Nucleus accumbens (tissue), 56 donors: ENCODE measurements around the gene MEF2D.

Experiments
- DNase-seq, 56 donors: peaks; one replicate each; lab custom pipeline; 2025; lab: John Stamatoyannopoulos, UW

The MEF2D gene

GRCh38 chr1:156432669-156433018, 67.9 kb downstream of the MEF2D start:
- DNase-seq = no peak

- peak in 2 of 56 donors; percentile 23 to 30 for DNase-seq
These were observed 68.6 kb downstream of the MEF2D start for GRCh38 chr1:156431769-156432668.

- DNase-seq = peak in 1 of 56 donors; percentile 12
These were observed 69.2 kb downstream of the MEF2D start for GRCh38 chr1:156431366-156431765.

- peak in 13 of 56 donors; percentile 27 to 78 (median 55) for DNase-seq
These were observed 69.7 kb downstream of the MEF2D start for GRCh38 chr1:156430866-156431265.

GRCh38 chr1:156430303-156430702, 70.3 kb downstream of the MEF2D start:
- peak in 26 of 56 donors; percentile 32 to 83 (median 60) for DNase-seq

- DNase-seq = peak in 19 of 56 donors; percentile 20 to 69 (median 48)
These were observed 71.1 kb downstream of the MEF2D start for GRCh38 chr1:156429313-156430060.

- DNase-seq = peak in 1 of 56 donors; percentile 30
These were observed 71.8 kb downstream of the MEF2D start for GRCh38 chr1:156428746-156429288.

GRCh38 chr1:156427957-156428356, 72.6 kb downstream of the MEF2D start:
- DNase-seq = no peak

GRCh38 chr1:156425943-156426342, 74.6 kb downstream of the MEF2D start:
- DNase-seq = no peak

GRCh38 chr1:156424806-156425432, 75.7 kb downstream of the MEF2D start:
- DNase-seq = no peak

GRCh38 chr1:156423422-156424352, 76.9 kb downstream of the MEF2D start:
- peak in 1 of 56 donors; percentile 10 for DNase-seq

- peak in 2 of 56 donors; percentile 35 to 39 for DNase-seq
These were observed 77.9 kb downstream of the MEF2D start for GRCh38 chr1:156422602-156423091.

GRCh38 chr1:156421939-156422601, 78.5 kb downstream of the MEF2D start:
- DNase-seq = no peak

GRCh38 chr1:156421062-156421938, 79.3 kb downstream of the MEF2D start:
- DNase-seq = peak in 55 of 56 donors; percentile 52 to 94 (median 83)

- DNase-seq = peak in 2 of 56 donors; percentile 44 to 45
These were observed 80.1 kb downstream of the MEF2D start for GRCh38 chr1:156420205-156421061.

GRCh38 chr1:156419854-156420204, 80.7 kb downstream of the MEF2D start:
- peak in 3 of 56 donors; percentile 24 to 45 (median 43) for DNase-seq
